GM18526 (cell line): ENCODE data around the gene FES.

Experiments used
- POLR2A ChIP-seq: IDR thresholded peaks from 3 replicates; pipeline ENCODE4 v1.6.1; 2011; ENCODE audit not compliant: insufficient read length; ENCODE audit errors: extremely low read depth

FES gene

DNA sequence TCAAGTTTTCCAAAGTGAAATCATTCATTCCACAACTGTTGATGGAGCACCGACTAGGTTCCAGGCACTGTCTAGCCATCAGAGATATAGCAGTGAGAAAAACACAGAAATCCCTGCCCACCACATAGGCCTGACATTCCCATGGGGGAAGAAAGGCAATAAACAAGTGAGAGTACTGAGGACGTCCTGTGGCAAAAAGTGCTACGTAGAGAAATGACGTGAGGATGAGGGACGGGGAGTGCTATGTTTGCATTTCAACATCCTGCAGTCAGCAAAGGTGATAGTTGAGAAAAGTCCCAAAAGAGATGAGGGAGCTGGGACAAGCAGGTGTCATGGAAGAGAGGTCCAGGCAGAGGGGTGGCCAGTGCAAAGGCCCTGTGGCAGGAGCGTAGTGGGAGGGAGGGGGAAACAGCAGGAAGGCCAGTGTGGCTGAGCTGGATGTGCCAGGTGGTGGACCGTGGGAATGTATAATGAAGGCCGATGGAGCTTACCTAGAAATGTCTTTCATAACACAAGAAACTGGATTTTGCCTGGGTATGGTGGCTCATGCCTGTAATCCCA, 26.3 kb upstream of the FES start:
- TF ChIP-seq POLR2A, result no peak

DNA sequence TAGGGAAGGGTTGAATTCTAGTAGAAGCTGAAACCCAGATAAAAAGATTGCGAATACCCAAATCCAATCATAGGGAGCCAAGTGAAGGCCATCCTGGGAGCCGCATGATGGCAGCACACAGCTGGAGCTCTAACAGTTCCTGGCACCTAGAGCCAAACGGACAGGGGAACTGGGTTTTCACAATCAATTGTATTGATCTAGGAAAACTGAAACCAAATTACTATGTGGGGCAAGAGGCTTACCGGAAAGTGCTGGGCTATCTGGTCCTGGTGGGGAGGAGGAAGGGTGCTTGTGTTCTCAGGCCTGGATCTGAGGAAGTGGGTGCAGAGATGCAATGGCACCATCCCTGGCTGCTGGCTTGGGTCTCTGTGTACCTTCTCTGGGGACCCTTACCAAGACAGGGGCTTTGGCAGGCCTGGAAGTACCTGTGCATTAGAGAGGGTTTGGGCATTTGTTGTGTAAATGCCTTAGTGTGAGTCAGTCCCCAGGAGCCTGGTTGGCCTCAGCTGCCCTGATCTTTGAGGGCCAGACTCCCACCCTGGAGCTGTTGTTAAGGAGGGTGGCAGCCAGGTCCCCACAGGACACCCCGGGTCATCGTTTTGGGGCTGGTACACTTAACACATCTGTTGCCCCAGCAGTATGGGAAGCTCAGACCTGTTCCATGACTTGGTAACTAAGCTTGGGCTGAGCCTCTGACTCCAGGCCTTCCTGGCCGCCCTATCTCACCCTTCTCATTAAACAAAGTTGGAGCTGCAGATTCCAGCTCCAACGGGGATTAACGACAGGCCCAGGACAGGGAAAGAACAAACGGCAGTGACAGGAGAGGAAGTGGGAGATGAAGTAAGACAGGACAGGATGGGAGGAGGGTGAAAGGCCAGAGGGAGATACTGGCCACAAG, 24.8 kb upstream of the FES start:
- TF ChIP-seq POLR2A, result no peak

DNA sequence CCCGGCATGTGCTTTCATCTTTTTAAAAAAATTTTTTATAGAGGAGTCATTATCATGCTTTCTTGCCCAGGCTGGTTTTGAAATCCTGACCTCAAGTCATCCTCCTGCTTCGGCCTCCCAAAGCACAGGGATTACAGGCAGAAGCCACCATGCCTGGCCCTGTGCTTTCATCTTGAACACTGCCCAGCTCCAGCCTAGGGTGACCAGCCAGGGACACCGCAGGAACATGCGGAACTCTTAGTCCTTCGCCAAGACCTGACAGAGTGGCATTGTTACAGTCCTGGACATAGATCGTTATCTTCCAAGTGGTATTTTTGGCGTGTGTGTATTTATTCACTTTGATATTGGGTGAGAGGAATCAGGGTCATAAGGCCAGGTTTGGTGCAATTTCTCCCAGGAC, 23.9 kb upstream of the FES start:
- TF ChIP-seq POLR2A, result no peak

DNA sequence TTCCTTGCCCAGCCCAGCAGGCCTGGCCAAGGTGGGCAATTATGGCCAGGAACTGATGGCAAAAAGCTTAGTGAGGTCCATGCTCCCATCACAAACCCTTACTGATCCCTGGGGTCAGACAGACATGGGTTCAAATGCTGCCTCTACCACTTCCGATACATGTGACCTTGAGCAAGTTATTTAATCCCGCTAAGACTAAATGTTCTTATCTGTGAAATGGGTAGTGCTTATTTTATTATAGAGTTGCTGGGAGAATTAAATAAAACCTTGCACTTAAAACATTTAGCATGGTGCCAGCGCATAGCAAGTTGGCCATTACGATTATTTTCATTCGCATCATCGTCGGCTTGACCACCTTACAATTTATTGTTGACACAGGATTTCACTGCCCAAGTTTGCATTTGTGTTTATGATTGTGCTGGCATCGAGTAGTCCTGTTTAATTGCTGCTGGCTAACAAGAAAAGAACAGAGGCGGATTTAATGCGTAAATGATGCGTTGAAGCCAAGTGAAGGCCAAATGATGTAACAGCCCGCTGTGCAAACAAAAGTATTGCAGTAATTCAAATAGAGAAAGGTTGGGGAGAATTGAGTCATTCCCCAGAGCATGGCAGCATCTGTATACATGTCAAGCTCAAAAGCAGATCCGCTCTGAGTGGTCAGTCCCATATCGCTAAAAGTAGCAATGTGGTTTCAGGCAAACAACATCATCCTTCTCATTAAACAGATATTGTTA, 23.2 kb upstream of the FES start:
- TF ChIP-seq POLR2A, result no peak

DNA sequence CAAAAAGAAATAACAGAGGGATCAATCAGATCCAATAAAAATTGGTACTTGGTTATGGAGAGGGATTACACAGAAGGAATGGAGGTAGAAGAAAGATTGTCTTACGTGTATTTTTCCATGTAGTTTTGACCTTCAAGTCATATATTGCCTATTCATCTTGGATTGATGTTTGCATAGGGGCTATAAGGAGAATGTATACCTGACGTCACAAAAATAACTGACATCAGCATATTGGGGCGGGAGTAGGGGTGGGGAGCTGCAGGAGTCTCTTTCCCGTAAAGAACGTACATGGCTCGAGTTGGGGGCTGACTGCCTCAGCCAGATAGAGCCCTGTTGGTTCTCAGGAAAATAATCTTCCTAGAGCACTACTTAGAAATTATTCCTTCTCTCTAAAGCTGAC, 21.8 kb upstream of the FES start:
- TF ChIP-seq POLR2A, result no peak

DNA sequence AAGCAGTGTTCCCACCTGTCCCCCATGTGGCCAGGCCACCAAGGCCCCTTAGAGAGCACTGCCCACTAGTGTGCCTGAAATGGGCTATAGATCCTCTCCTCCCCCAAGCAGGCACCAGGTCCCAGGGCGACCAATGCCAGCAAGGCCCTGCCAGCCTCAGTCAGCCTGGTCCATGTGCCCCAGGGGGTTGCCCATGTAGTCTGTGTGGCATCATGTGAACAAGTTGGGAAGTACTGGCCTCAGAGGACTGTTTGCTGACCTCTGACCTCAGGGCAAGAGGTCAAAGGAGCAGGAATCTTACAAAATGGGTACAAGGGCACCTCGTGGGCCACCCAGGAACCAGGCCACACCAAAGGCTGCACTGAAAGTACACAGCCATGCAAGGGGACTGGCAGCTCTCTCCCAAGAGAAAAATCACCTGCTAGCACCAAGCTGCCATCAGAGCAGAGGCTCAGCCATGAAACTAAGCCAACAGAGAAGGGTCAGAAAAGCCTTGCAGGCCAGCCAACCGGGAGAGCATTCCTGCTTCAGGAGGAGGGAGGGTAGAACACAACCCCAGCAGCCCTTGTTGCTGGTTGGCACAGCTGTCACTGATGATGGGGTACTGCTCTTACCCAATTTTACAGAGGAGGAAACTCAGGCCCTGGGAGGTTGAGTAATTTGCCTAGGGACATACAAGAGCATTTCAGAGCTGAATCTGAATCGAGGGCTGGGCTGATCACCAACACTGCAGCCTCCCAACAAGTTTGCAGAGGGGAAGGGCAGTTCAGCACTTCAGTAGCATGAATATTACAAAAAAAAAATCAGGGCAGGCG, 21.1 kb upstream of the FES start:
- no peak for TF ChIP-seq POLR2A

DNA sequence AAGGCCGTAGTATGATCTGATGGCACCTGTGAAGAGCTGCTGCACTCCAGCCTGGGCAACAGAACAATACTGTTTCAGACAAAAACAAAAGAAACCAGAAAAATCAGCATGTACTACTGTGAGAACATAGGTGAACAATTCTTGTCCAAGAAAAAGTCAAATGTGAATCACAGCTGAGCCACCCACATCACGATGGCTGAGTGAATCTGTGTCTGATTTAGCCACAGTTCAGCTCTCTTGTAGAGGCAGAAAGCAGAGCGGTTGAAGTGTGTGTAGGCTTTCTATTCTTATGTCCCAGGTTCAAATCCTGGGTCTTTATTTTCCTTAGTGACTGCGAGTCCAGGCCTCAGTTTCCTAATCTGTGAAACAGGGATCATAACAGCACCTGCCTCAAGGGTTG, 20.3 kb upstream of the FES start:
- no peak for TF ChIP-seq POLR2A

DNA sequence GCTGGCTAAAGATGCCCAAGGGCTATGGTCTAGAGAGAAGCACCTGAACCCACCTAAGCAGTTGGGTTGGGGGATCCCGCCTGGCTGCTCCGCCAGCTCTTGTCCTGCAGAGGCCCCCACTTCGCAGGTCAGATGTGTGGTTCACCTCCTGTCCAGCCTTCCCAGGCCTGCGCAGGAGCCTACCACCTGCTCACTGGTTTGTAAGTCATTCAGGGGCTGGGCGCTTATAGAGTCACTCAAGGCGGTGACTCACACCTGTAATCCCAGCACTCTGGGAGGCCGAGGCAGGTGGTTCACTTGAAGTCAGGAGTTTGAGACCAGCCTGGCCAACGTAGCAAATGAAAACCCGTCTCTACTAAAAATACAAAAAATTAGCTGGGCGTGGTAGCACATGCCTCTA, 19.8 kb upstream of the FES start:
- TF ChIP-seq POLR2A, result no peak

DNA sequence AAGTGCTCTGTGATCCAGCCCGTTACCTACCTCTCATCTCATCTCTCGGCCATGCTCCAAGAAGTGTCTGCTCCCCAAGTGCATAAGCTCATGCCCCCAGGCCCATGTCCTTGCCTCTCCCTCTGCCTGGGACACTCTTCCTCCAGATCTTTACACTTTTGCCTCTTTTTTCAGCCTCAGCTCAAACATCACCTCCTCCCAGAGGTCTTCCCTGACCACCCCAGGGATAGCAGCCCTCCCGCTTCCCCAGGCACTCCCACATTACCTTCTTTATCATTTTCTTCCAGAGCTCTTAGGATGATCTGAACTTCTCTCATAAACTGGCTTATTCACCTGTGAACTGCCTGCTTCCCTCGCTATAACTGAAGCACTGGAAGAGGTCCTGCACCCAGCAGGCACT, 18.6 kb upstream of the FES start:
- no peak for TF ChIP-seq POLR2A

DNA sequence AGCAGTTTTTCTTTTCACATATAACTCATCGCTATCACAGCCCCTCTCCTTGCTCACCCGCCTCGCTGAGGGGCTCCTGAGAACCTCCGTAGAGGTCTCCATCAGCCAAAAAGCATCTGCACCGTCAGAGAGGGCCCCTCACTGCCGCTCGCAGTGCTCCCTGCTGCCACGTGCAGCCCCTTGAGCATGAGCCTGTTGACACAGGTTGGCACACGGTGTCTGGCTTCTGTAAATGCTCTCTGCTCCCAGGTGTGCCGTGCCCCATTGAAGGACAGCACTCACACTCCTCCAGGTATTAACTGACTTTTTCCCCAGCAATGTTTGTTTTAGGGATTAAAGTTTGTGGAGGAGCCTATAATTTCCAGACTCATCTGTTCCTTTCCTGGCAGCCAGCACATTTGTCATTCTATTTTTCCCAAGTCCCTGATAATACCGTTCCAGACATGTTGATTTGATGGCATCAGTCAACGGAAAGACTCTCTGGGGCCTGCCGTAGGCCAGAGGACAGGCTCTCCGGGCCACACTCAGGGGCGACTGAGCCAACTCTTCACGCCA, 18.1 kb upstream of the FES start:
- no peak for TF ChIP-seq POLR2A

DNA sequence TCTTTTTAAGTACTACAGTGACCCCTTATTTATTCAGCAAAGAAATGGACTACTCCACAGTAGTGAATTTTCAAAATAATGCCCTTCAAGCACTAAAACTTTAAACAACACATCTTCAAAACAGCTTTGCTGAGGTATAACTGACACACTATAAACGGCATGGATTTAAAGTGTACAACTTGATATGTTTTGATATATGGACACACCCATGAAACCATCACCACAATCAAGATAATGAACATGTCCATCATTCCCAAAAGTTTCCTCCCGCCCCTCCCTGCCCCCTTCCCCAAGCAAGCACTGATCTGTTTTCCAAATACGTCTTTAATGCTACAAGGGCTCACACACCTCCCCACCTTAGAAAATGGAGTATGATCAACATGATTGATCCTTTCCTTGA, 17.5 kb upstream of the FES start:
- no peak for TF ChIP-seq POLR2A

DNA sequence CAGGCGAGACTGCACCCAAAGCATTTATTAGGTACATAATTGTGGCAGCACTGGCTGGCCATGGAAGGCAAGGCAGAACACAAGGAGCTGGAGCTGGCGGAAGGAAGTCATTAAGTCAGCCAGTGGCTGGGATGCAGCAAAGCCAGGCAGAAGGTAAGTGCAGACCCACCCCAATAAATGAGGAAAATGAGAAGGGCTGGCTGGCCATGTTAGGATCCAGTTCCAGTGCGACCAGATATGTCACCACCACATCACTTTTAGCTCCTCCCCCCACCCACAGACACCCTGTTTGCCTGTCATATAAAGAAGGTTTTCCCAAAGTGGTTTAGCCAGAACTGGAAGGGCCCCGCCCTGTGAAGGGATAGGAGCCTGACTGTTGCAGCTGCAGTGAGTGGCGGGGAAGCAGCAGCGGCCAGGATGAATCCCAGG, 16.0 kb upstream of the FES start, which contains the start of gene FURIN:
Gene FURIN (plus strand): TSS at position 328 of the 429 bp plus-strand sequence. CDS start 7,153 bp downstream, outside the sequence.
- TF ChIP-seq POLR2A, result no peak

DNA sequence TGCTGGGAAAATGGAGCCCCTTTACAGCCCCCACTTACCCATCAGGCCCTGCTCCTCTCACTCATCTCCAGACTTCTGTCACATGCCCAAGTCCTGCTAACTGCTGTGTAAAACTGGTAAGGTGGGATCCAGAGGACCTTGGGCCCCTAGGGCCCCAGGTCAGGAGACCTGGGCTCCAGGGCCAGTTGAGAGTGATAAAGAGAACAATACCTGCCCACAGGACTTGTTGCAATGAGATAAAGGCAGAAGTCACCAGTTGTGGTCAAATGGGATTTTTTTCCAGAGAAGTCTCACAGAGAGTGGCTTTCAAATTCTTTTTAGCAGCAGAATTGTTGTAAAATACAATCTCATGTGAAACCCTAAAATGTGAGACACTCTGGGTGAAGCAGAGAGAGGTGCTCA, 15.2 kb upstream of the FES start:
- no peak for TF ChIP-seq POLR2A

DNA sequence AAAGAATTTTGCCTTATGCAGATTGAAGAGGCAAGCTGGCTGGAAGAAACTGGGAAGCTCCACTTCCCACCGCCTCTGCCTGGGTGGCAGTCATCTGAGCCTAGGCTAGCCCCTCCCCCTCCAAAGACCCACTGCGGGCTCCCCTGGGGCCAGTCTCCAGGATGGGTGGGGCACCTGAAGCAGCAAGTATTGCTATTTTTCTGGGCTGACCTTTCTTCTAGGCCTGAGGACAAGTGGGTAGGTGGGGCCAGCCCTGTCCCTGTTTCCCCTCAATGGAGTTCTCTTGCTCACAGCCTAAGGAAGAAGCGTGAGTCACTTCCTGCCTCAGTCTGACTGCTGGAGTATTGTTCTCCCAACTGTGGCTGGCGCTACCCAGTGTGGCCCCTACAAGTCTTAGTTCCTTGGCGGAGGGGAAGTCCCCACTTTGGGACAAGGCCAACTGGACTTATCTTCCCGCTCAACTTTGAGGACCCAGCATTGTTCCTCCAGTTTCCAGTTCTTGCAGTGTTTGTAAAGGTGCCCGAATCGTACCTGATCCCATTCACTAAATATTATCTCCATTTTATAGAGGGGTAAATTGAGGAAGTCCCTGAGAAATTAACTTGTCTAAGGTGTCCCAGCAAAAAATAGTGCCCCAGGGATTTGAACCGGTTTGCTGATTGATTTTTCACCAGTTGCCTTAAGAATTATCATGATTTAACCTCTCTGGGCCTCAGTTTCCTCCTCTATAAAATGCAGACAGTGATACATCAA, 14.5 kb upstream of the FES start:
- TF ChIP-seq POLR2A, result no peak
